GM10266 (cell line): Measurements from ENCODE around the gene CCDC74A.
A peak's percentile ranks its signal among the peaks of the same experiment; 100 is the strongest.
"Not testable (repeated sequence)": the region's sequence is repeated elsewhere in the genome, so short reads cannot be mapped to it uniquely, and the experiment has no call there.

ENCODE experiments used
- DNase-seq: peaks from one replicate; pipeline ENCODE4 v3.0.0; 2012; ENCODE audit errors: extremely low spot score
- CTCF ChIP-seq: IDR thresholded peaks from 2 replicates; pipeline ENCODE4 v1.5.1; 2012; ENCODE audit warnings: mild to moderate bottlenecking, low read depth; ENCODE audit not compliant: control insufficient read depth, insufficient read depth; ENCODE audit errors: missing control alignments

CCDC74A gene

GRCh38 chr2:131492418-131493198 is 35.1 kb upstream of the CCDC74A start:
- DNase-seq, result peak; percentile 98
- TF ChIP-seq CTCF, result peak; percentile 81

- TF ChIP-seq CTCF, result no peak
- no peak for DNase-seq
Measured at GRCh38 chr2:131493199-131493968, 34.3 kb upstream of the CCDC74A start.

- DNase-seq, result not testable (repeated sequence)
Measured at GRCh38 chr2:131495506-131495905, 32.2 kb upstream of the CCDC74A start.

- not testable (repeated sequence) for DNase-seq
Measured at GRCh38 chr2:131498321-131498973, 29.2 kb upstream of the CCDC74A start.

- DNase-seq, result not testable (repeated sequence)
Measured at GRCh38 chr2:131503587-131503986, 24.1 kb upstream of the CCDC74A start.

- DNase-seq, result not testable (repeated sequence)
Measured at GRCh38 chr2:131504082-131504750, 23.5 kb upstream of the CCDC74A start.

- no peak for DNase-seq
- TF ChIP-seq CTCF, result no peak
Measured at GRCh38 chr2:131509615-131510014, 18.1 kb upstream of the CCDC74A start.

- not testable (repeated sequence) for DNase-seq
Measured at GRCh38 chr2:131511291-131511968, 16.3 kb upstream of the CCDC74A start.

- not testable (repeated sequence) for DNase-seq
Measured at GRCh38 chr2:131511969-131512870, 15.5 kb upstream of the CCDC74A start.

- peak; percentile 50 for DNase-seq
Measured at GRCh38 chr2:131514408-131515166, 13.1 kb upstream of the CCDC74A start.

- not testable (repeated sequence) for DNase-seq
Measured at GRCh38 chr2:131515235-131515634, 12.5 kb upstream of the CCDC74A start.
